Stimulated activated naive B cell treated with anti-CD40 and anti-IgM and Interleukin-4, amounts not matched to agents 10 μg/mL and 1 μg/mL and 100 μg/mL, for 72 hours (primary cell): ENCODE data around the gene MARCHF4.
A peak's percentile ranks its signal among the peaks of the same experiment; 100 is the strongest.
"Not testable (repeated sequence)": the region's sequence is repeated elsewhere in the genome, so short reads cannot be mapped to it uniquely, and the experiment has no call there.

Source experiments
- ATAC-seq, 2 donors: fragments of 150-1000 bp; cut with Tn5 transposase; replicated peaks; 2 replicates each; pipeline ENCODE4 v1.10.0; 2021; ENCODE audit warnings: moderate library complexity in 1 of 2
- DNase-seq: peaks from one replicate; pipeline ENCODE4 v3.0.0; 2021
- H3K27ac Mint-ChIP-seq: one replicate; pipeline ENCODE4 v1.8.0; 2022; ENCODE audit warnings: mild to moderate bottlenecking, mixed read lengths
- H3K27me3 Mint-ChIP-seq, 2 donors: one replicate each; pipeline ENCODE4 v1.8.0; 2022; ENCODE audit warnings: mixed read lengths in 2 of 2
- H3K36me3 Mint-ChIP-seq, 2 donors: one replicate each; pipeline ENCODE4 v1.8.0; 2022; ENCODE audit warnings: mixed read lengths in 2 of 2, mild to moderate bottlenecking in 1 of 2
- H3K4me1 Mint-ChIP-seq, 2 donors: one replicate each; pipeline ENCODE4 v1.8.0; 2022; ENCODE audit warnings: mixed read lengths in 2 of 2, mild to moderate bottlenecking in 1 of 2
- H3K4me3 Mint-ChIP-seq, 2 donors: one replicate each; pipeline ENCODE4 v1.8.0; 2022; ENCODE audit warnings: mild to moderate bottlenecking in 2 of 2, mixed read lengths in 2 of 2, moderate library complexity in 1 of 2
- H3K9me3 Mint-ChIP-seq, 2 donors: one replicate each; pipeline ENCODE4 v1.8.0; 2022; ENCODE audit warnings: mixed read lengths in 2 of 2, mild to moderate bottlenecking in 1 of 2

MARCHF4 gene

DNA sequence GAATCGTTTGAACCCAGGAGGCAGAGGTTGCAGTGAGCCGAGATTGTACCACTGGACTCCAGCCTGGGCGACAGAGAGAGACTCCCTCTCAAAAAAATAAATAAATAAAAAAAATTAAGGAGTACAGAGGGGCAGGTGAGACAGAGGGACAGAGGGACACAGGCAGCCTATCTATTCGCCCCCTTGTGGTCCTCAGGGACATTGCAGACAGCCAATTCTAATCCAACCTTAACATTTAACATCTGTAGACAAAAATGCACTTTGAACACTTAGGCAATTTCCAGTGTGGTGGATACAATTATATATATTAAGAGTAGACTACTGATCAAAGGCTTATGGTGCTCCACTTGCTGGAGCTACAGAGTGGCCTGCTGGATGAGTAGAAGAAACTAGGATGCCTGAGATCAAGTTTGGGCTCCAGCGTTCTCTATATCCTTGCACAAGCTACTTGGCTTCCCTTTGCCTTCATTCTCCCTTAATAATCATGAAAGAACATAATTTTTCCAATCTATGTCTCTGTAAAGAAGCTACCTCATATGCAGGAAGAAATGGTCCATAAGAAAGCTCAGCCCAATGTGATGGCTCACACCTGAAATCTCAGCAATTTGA lies 31.8 kb upstream of the MARCHF4 start:
- ATAC-seq (peak; percentile 62), DNase-seq (peak; percentile 9)
- H3K4me1 Mint-ChIP-seq = no peaks in the 10 kb centered on the region
- peaks cover 25 to 27% of the 10 kb centered on the region in 2 donors for H3K27me3 Mint-ChIP-seq
- H3K27ac Mint-ChIP-seq = no peak overlapping the region
- no peak overlapping the region for H3K4me3 Mint-ChIP-seq
- H3K36me3 Mint-ChIP-seq = no peaks in the 10 kb centered on the region
- no peaks in the 10 kb centered on the region for H3K9me3 Mint-ChIP-seq

DNA sequence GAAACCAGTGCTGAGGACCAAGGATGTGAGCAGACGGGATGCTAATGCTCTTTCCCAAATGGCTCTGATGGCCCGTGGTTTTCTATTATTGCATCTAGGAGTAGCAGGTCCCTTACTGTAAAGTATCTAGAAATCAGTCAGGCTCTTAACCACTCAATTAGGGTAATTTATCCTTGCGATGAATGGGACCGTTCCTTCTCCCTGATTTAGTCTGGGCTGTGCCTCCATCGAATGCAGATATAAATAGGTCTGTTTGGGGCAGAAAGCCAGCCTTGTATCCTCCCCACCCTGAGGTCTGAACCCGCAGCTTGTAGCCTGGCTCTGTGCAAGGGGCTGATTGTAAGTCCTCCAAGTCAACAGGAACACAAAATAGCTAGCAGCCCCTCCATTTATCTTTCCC lies 30.5 kb upstream of the MARCHF4 start:
- H3K36me3 Mint-ChIP-seq = no peaks in the 10 kb centered on the region
- no peaks in the 10 kb centered on the region for H3K4me1 Mint-ChIP-seq
- no peaks in the 10 kb centered on the region for H3K9me3 Mint-ChIP-seq
- no peak overlapping the region for H3K27ac Mint-ChIP-seq
- DNase-seq (no peak), ATAC-seq (no peak)
- H3K4me3 Mint-ChIP-seq = no peak overlapping the region
- peaks cover 18% of the 10 kb centered on the region in 2 donors for H3K27me3 Mint-ChIP-seq

DNA sequence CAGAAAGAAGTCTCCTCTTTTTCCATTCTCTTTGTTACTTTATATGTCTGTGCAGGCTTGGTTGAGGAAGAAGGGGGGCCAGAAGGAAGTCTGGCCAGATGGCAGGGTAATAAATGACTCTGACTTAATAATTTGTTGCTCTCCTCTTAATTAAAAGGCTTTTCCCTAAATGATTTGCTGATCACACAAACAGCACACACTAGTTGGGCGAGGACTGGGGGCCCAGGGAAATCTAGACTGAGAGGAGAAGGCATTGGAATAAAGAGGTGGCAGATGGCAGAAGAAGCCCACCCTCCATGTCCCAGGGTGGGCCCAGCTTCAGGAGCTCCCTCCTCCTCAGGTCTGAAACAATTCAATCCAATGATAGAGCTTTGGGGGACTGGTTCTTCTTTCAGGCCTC lies 27.3 kb upstream of the MARCHF4 start:
- Mint-ChIP-seq H3K36me3 (no peaks in the 10 kb centered on the region), H3K4me3 (no peak overlapping the region), H3K9me3 (no peaks in the 10 kb centered on the region), H3K27me3 (peaks cover 17 to 23% of the 10 kb centered on the region in 2 donors), H3K4me1 (no peaks in the 10 kb centered on the region), H3K27ac (no peak overlapping the region)
- no peak for ATAC-seq
- DNase-seq = no peak

DNA sequence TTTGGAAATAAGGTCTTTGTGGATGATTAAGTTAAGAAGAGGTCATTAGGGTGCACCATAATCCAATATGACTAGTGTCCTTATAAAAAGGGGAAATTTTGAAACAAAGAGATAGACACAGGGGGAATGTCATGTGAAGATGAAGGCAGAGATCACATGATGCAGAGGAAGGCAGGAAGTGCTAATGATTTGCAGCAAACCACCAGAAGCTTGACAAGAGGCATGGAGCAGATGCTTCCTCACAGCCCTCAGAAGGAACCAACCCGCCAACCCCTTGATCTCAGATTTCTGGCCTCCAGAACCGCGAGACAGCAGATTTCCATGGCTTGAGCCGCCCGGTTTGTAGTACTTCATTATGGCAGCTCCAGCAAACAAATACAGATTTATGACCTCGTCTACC lies 22.6 kb upstream of the MARCHF4 start:
- no peaks in the 10 kb centered on the region for H3K36me3 Mint-ChIP-seq
- H3K9me3 Mint-ChIP-seq = no peaks in the 10 kb centered on the region
- no peak overlapping the region for H3K4me3 Mint-ChIP-seq
- ATAC-seq (no peak), DNase-seq (no peak)
- H3K4me1 Mint-ChIP-seq = no peaks in the 10 kb centered on the region
- H3K27ac Mint-ChIP-seq = no peak overlapping the region
- H3K27me3 Mint-ChIP-seq = peaks cover 29 to 40% of the 10 kb centered on the region in 2 donors

DNA sequence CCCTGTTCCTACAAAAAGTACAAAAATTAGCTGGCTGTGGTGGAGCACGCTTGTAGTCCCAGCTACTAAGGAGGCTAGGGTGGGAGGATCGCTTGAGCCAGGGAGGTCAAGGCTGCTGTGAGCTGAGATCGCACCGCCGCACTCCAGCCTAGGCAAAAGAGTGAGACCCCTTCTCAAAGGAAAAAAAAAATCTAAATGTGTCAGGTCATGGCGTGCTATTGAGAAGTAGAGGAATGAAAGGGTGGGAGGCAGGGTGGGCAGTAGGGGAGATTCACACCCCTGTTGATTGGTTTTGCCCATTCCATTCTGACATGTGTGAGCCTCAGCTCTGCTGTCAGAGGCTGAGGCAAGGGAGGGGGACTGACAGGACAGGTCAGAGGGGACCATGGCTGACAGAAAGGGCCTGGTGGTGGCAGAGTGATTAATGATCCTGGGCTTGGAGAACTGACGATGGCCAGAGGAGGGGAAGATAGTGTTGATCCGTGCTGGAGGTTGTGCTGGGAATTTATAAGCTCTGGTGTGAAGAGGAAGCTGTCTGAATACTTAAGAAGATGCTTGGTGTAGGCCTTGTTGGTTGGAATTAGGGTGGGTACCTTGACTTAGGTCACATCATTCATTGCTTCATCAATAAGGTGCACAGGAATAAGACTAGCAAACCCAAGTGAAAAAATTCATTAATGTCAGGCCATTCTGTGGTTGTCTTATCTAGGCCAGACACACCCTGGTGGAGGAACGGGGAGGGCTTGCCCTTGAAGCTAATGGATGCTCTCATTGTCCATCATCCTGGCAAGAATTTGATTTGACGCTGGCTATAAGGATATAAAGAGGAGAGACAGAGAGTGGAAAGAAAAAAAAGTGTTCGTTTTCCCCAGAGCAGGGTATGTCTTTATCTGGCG lies 20.9 kb upstream of the MARCHF4 start:
- Mint-ChIP-seq H3K4me1 (peaks cover 7 to 10% of the 10 kb centered on the region in 2 donors), H3K4me3 (no peak overlapping the region), H3K9me3 (no peaks in the 10 kb centered on the region), H3K27me3 (peaks cover 29 to 40% of the 10 kb centered on the region in 2 donors), H3K36me3 (no peaks in the 10 kb centered on the region), H3K27ac (no peak overlapping the region)
- ATAC-seq (no peak), DNase-seq (no peak)

DNA sequence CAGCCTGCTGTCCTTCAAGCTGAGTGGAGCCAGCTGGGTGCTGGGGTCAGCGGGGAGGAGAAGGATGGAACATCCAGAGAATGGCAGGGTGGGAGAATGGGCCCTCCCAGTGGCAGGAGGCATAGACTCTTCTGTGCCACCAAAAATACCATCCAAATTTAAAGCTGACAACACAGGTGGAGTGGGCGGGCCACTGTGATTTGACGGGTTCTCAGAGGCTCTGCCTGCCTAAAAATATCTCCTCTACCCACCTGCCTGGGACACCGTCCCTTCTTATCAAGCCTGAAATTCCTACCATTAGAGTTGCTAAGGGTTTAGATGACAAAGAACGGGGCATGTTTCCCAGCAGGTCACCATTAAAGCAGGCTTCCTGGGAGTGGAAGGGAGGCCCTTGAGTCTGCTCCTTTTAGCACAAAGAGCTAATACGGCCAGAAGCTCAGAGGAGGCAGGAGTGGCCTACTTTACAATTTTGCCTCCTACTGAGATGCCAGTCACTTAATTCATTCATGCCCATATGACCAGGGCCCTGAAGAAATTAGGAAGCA lies 19.8 kb upstream of the MARCHF4 start:
- Mint-ChIP-seq H3K27me3 (peaks cover 29 to 40% of the 10 kb centered on the region in 2 donors), H3K4me3 (no peak overlapping the region), H3K9me3 (no peaks in the 10 kb centered on the region), H3K4me1 (peaks cover 8 to 11% of the 10 kb centered on the region in 2 donors), H3K36me3 (no peaks in the 10 kb centered on the region), H3K27ac (no peak overlapping the region)
- DNase-seq (no peak), ATAC-seq (no peak)

DNA sequence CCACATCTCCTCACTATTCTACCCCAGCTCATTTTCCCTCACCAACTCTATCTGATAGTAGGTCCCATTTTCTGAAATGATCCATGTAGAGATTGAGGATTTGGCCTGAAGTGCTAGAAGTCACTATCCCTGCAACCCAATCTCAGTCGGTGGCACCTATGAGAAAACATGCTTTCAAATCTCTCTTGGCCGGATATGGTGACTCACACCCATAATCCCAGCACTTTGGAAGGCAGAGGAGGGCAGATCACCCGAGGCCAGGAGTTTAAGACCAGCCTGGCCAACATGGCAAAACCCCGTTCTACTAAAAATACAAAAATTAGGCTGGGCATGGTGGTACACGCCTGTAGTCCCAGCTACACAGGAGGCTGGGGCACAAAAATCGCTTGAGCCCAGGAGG lies 19.1 kb upstream of the MARCHF4 start:
- no peaks in the 10 kb centered on the region for H3K9me3 Mint-ChIP-seq
- H3K4me1 Mint-ChIP-seq = peaks cover 8 to 11% of the 10 kb centered on the region in 2 donors
- DNase-seq = no peak
- H3K27me3 Mint-ChIP-seq = peaks cover 33 to 40% of the 10 kb centered on the region in 2 donors
- no peaks in the 10 kb centered on the region for H3K36me3 Mint-ChIP-seq
- H3K4me3 Mint-ChIP-seq = no peak overlapping the region
- ATAC-seq = no peak
- no peak overlapping the region for H3K27ac Mint-ChIP-seq

DNA sequence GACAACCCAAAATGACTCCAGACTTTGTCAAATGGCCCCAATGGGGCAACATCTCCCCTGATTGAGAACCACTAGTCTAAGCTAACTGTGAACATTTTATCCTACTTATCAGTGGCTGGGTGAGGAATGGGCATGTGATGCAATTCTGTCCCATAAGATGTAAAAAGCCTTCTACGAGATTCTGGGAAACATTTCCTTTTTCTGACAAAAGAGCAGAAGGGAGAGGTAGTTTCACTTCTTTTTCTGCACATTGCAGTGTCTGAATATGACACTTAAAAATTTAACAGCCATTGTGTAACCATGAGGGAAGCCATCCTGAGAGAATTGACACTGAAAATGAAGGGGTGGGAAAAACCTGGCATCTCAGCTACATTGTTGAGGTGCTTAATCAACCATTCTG lies 17.3 kb upstream of the MARCHF4 start:
- no peak for ATAC-seq
- H3K9me3 Mint-ChIP-seq = no peaks in the 10 kb centered on the region
- no peak overlapping the region for H3K4me3 Mint-ChIP-seq
- no peaks in the 10 kb centered on the region for H3K36me3 Mint-ChIP-seq
- no peak overlapping the region for H3K27ac Mint-ChIP-seq
- H3K4me1 Mint-ChIP-seq = peaks cover 8 to 11% of the 10 kb centered on the region in 2 donors
- no peak for DNase-seq
- H3K27me3 Mint-ChIP-seq = peaks cover 30 to 32% of the 10 kb centered on the region in 2 donors

DNA sequence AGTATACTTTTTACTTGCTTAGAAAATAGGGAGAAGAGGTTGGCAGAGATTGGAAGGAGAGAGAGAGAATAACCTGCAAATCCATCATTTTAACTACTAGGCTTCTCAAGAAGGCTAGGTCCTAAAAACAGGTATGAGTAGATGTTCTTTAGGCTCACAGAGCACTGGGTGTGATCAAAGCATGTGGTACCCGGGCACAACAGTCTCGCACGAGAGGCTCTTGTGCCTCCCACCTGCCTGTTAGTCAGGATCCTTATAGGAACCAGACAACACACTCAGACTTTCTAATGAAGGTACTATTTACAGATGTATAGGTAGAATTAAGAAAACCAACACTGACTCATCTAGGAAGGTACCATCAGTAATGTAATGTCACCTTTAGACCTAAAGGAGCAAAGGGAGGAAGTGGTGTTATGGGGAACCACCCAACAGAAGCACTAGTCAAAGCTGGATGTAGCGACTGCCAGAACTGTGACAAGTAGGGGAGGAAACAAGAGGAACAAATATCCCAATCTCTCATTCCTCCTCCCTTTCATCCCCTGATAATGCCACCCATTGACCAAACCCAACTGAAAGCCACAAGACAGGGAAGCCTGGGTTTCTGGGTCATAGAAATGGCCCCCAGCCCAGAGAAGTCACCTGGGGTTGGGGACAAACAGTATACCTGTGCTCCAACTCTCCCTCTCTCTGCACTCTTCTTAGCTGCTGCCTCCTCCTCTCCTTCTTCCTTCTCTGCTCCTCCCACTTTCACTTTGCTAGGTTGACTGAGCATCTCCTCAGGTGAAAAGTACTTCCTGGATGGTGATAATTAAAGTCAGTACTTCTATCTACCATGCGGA lies 16.0 kb upstream of the MARCHF4 start:
- Mint-ChIP-seq H3K27me3 (peaks cover 19 to 24% of the 10 kb centered on the region in 2 donors), H3K4me1 (peaks cover 8 to 11% of the 10 kb centered on the region in 2 donors), H3K36me3 (no peaks in the 10 kb centered on the region), H3K27ac (no peak overlapping the region), H3K4me3 (no peak overlapping the region), H3K9me3 (no peaks in the 10 kb centered on the region)
- DNase-seq (no peak), ATAC-seq (peak; percentile 96 to 98)

DNA sequence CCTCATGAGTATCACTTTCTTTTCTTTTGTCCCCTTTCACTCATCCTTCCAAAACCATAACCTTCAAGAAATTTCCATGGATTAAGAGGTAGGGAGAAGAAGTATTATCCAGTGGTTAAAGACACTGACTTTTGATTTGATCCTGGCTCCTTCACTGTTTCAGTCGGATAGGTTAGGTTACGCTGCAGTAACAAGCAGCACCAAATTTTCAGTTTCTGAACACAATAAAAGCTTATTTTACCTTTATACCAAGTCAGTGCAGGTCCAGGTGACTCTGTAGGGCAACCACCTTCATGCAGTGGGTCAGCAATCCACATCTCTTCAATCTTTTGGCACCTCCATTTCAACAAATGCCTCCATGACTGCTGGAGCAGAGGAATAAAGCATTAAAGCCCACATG lies 15.0 kb upstream of the MARCHF4 start:
- no peak for DNase-seq
- ATAC-seq = no peak
- Mint-ChIP-seq H3K9me3 (no peaks in the 10 kb centered on the region), H3K36me3 (no peaks in the 10 kb centered on the region), H3K4me3 (no peak overlapping the region), H3K4me1 (peaks cover 8 to 11% of the 10 kb centered on the region in 2 donors), H3K27me3 (peaks cover 11 to 18% of the 10 kb centered on the region in 2 donors), H3K27ac (no peak overlapping the region)

DNA sequence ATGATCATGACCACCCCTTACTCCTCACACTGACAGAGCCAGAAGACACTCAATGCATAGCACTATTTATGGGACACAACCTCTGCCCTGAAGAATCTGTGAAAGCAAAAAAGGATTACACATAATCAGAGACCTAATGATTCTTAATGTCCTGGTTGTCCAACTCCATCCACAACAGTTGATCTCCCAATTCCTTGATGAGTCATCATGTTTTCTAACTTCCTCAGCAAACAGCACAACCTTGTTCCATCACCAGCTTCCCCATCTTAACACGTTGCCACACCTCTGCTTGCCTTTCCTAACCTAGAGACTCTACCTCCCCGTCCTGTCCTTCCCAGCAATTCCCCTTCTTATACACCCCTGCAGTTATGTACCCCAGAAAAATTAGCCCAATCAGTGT lies 13.2 kb upstream of the MARCHF4 start:
- Mint-ChIP-seq H3K27ac (no peak overlapping the region), H3K27me3 (peaks cover 7 to 18% of the 10 kb centered on the region in 2 donors), H3K36me3 (no peaks in the 10 kb centered on the region), H3K4me3 (no peak overlapping the region), H3K9me3 (no peaks in the 10 kb centered on the region), H3K4me1 (peaks cover 8 to 11% of the 10 kb centered on the region in 2 donors)
- DNase-seq = no peak
- ATAC-seq = no peak

DNA sequence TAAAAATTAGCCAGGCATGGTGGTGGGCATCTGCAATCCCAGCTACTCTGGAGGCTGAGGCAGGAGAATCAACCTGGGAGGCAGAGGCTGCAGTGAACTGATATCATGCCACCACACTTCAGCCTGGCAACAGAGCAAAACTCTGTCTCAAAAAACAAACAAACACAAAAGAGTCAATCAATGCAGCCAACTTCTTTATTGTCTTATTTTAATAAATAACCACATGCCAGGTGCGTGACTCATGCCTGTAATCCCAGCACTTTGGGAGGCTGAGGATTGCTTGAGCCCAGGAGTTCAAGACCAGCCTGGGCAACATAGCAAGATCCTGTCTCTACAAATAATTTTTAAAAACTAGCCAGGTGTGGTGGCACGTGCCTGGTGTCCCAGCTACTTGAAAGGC lies 12.1 kb upstream of the MARCHF4 start:
- H3K36me3 Mint-ChIP-seq, ATAC-seq, DNase-seq, H3K27ac Mint-ChIP-seq, H3K4me1 Mint-ChIP-seq, H3K4me3 Mint-ChIP-seq, H3K9me3 Mint-ChIP-seq: not testable (repeated sequence)
- H3K27me3 Mint-ChIP-seq = peaks cover 10 to 19% of the 10 kb centered on the region in 2 donors

DNA sequence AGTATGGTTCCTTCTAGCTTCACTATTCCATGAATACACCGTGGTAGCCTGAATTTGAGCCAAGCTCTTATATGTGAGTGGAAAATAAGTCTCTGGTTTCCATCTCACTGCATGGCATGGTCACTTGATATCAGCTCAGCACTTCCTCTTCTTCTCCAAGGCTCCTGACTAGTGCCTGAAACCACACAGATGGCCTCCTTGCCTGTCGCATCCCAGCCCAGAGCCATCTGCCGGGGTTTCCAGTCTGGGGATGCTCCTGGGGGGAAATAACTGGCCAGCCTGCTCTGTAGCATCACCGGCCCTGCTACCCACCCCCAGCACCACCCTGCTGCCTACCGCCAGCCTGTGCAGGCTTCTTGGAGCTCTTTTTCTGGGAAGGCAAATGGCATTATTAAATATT lies 7.7 kb upstream of the MARCHF4 start:
- no peak overlapping the region for H3K4me3 Mint-ChIP-seq
- DNase-seq (no peak), ATAC-seq (no peak)
- H3K9me3 Mint-ChIP-seq = no peaks in the 10 kb centered on the region
- H3K27ac Mint-ChIP-seq = no peak overlapping the region
- no peaks in the 10 kb centered on the region for H3K4me1 Mint-ChIP-seq
- peaks cover 24 to 26% of the 10 kb centered on the region in 2 donors for H3K27me3 Mint-ChIP-seq
- H3K36me3 Mint-ChIP-seq = no peaks in the 10 kb centered on the region

DNA sequence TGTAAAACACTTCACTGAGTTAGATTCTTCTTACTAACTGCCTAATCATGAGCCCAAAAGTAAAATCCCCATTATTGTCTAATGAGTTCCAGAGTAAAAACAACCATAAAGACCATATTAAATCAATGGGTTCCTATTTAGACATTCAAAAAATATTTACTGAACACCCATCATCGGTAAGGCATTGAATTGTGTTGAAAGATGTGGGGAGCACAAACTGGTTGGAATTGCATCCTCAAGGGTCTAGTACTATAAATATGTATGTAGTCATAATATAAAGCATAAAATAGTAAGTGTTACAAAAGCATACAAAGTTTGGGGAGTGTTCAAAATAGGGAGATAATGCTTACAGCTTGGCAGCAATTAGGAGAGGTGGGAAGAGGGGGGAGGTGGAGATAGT lies 3.0 kb upstream of the MARCHF4 start:
- Mint-ChIP-seq H3K36me3 (peaks cover 2 to 3% of the 10 kb centered on the region in 2 donors), H3K9me3 (peaks cover 0 to 3% of the 10 kb centered on the region in 2 donors), H3K4me3 (no peak overlapping the region), H3K4me1 (peaks cover 9 to 15% of the 10 kb centered on the region in 2 donors), H3K27ac (no peak overlapping the region), H3K27me3 (peaks cover 54 to 67% of the 10 kb centered on the region in 2 donors)
- DNase-seq (no peak), ATAC-seq (no peak)
